Endodermal cell (in vitro differentiated cells): Measurements from ENCODE around the gene COL5A1. TPM values are rescaled to one million over a fixed set of nuclear protein-coding genes. Genes with fewer than 3 reads are reported as not detected.

Source experiments
- DNase-seq: peaks from one replicate; pipeline ENCODE4 v3.0.0-alpha.2; 2017
- H3K27ac ChIP-seq: 2 replicates; pipeline ENCODE4 v1.5.1; 2013; ENCODE audit warnings: mild to moderate bottlenecking, low read depth, low read length, moderate library complexity
- H3K27me3 ChIP-seq: 2 replicates; pipeline ENCODE4 v1.6.1; 2013; ENCODE audit warnings: mild to moderate bottlenecking, low read length, moderate library complexity; ENCODE audit not compliant: insufficient read depth, control insufficient read depth, poor library complexity, severe bottlenecking
- H3K36me3 ChIP-seq: 2 replicates; pipeline ENCODE4 v1.7.0; 2013; ENCODE audit warnings: mild to moderate bottlenecking, low read length, moderate library complexity; ENCODE audit not compliant: control insufficient read depth, insufficient read depth
- H3K4me1 ChIP-seq: one replicate; pipeline ENCODE4 v1.7.0; 2013; ENCODE audit warnings: low read length; ENCODE audit not compliant: control insufficient read depth, insufficient read depth
- H3K4me3 ChIP-seq: 2 replicates; pipeline ENCODE4 v1.5.1; 2013; ENCODE audit warnings: mild to moderate bottlenecking, low read length, moderate library complexity
- H3K9ac ChIP-seq: 2 replicates; pipeline ENCODE4 v1.6.1; 2013; ENCODE audit warnings: mild to moderate bottlenecking, low read length, moderate library complexity; ENCODE audit not compliant: poor library complexity, severe bottlenecking; ENCODE audit errors: extremely low read depth
- H3K9me3 ChIP-seq: 2 replicates; pipeline ENCODE4 v1.6.1; 2013; ENCODE audit warnings: mild to moderate bottlenecking, low read length, moderate library complexity; ENCODE audit not compliant: control insufficient read depth
- H3K27ac Mint-ChIP-seq: 2 replicates; pipeline ENCODE4 v1.8.0; 2020; ENCODE audit warnings: mixed read lengths
- H3K27me3 Mint-ChIP-seq: 2 replicates; pipeline ENCODE4 v1.8.0; 2021; ENCODE audit warnings: mild to moderate bottlenecking, mixed read lengths; ENCODE audit not compliant: insufficient read depth
- H3K36me3 Mint-ChIP-seq: 2 replicates; pipeline ENCODE4 v1.8.0; 2020; ENCODE audit warnings: low read depth, mixed read lengths
- H3K4me1 Mint-ChIP-seq: 2 replicates; pipeline ENCODE4 v1.8.0; 2020; ENCODE audit warnings: mixed read lengths
- H3K4me3 Mint-ChIP-seq: 2 replicates; pipeline ENCODE4 v1.8.0; 2020; ENCODE audit warnings: mild to moderate bottlenecking, moderate library complexity, mixed read lengths
- H3K9me3 Mint-ChIP-seq: 2 replicates; pipeline ENCODE4 v1.8.0; 2020; ENCODE audit warnings: mild to moderate bottlenecking, mixed read lengths
- CTCF ChIP-seq: fragments of 200-600 bp; sonication (generic); conservative IDR thresholded peaks from 2 replicates; pipeline ENCODE4 v1.5.0; 2021; ENCODE audit warnings: antibody characterized with exemption, mild to moderate bottlenecking
- WGBS, 2 experiments: methylation state at CpG; one replicate each; pipeline versions ENCODE4 v1.1.5 to v1.1.7; 2013; ENCODE audit warnings: missing lambda C conversion rate in 2 of 2, mixed read lengths in 1 of 2; ENCODE audit not compliant: insufficient coverage in 1 of 2, insufficient read length in 1 of 2; 5-methylcytosine and 5-hydroxymethylcytosine counted together
- total RNA-seq, 2 donors: library from RNA; stranded (reverse); fragmentation: NEBNext Ultra II Directional in 1 of 2; extraction: Animal tissue kit (Norgen Biotek cat#: 25700) in 1 of 2; gene quantifications; 2 replicates in 1 of 2; 3 replicates in 1 of 2; pipeline ENCODE4 v1.2.1, GENCODE V29; 2021

COL5A1 gene
- total RNA-seq, 2 donors from 2014 or later = 65.3 to 76.6 TPM

- H3K36me3 ChIP-seq = no peaks in the 10 kb centered on the region
- DNase-seq = no peak
- Mint-ChIP-seq H3K27me3 (no peaks in the 10 kb centered on the region), H3K4me3 (no peak overlapping the region), H3K36me3 (peaks cover 9% of the 10 kb centered on the region), H3K4me1 (no peaks in the 10 kb centered on the region), H3K9me3 (no peaks in the 10 kb centered on the region), H3K27ac (peak overlapping the region; percentile 48)
- no peaks in the 10 kb centered on the region for H3K9me3 ChIP-seq
- WGBS, 2 experiments = 94 to 96% methylated on average over 10 to 12 of the region's 12 CpGs
- H3K4me3 ChIP-seq = no peak overlapping the region
- TF ChIP-seq CTCF = no peak
- no peak overlapping the region for H3K27ac ChIP-seq
- H3K4me1 ChIP-seq = no peaks in the 10 kb centered on the region
- no peaks in the 10 kb centered on the region for H3K27me3 ChIP-seq
- no peak overlapping the region for H3K9ac ChIP-seq
Measured at GRCh38 chr9:134837529-134837928, 195.9 kb downstream of the COL5A1 start.

GRCh38 chr9:134838651-134839454, 197.2 kb downstream of the COL5A1 start:
- no peak overlapping the region for H3K4me3 Mint-ChIP-seq
- no peaks in the 10 kb centered on the region for H3K9me3 Mint-ChIP-seq
- no peaks in the 10 kb centered on the region for H3K36me3 ChIP-seq

GRCh38 chr9:134839455-134840125, 198.0 kb downstream of the COL5A1 start:
- Histone ChIP-seq H3K4me3 (no peak overlapping the region), H3K36me3 (no peaks in the 10 kb centered on the region), H3K9ac (no peak overlapping the region), H3K27me3 (no peaks in the 10 kb centered on the region), H3K4me1 (no peaks in the 10 kb centered on the region), H3K27ac (no peak overlapping the region), H3K9me3 (no peaks in the 10 kb centered on the region)
- TF ChIP-seq CTCF = peak; percentile 67
- Mint-ChIP-seq H3K4me3 (no peak overlapping the region), H3K36me3 (peaks cover 24% of the 10 kb centered on the region), H3K27me3 (no peaks in the 10 kb centered on the region), H3K4me1 (no peaks in the 10 kb centered on the region), H3K9me3 (no peaks in the 10 kb centered on the region), H3K27ac (no peak overlapping the region)
- peak; percentile 79 for DNase-seq
- 88 to 93% methylated on average over 17 to 21 of the region's 21 CpGs for WGBS, 2 experiments

More at GRCh38 chr9:134838651-134839454, 197.2 kb downstream of the COL5A1 start:
- no peak for TF ChIP-seq CTCF
- Mint-ChIP-seq H3K27me3 (no peaks in the 10 kb centered on the region), H3K27ac (no peak overlapping the region), H3K4me1 (no peaks in the 10 kb centered on the region), H3K36me3 (peaks cover 20% of the 10 kb centered on the region)
- no peak overlapping the region for H3K4me3 ChIP-seq
- H3K27me3 ChIP-seq = no peaks in the 10 kb centered on the region
- no peak overlapping the region for H3K27ac ChIP-seq
- H3K9ac ChIP-seq = no peak overlapping the region
- no peaks in the 10 kb centered on the region for H3K9me3 ChIP-seq
- no peaks in the 10 kb centered on the region for H3K4me1 ChIP-seq
- no peak for DNase-seq
- 90 to 94% methylated on average over 30 to 34 of the region's 34 CpGs for WGBS, 2 experiments
